ENCODE results near the gene IGFL4.
A peak's percentile ranks its signal among the peaks of the same experiment; 100 is the strongest.

IGFL4 gene

GRCh38 chr19:45998834-45999233, 42.0 kb downstream of the IGFL4 start:
- in situ Hi-C loops (cut with HindIII; ENCODE audit: low sequenced_read_pairs) = no loop called here
- no peak for TF ChIP-seq CTCF (IDR thresholded peaks at IDR 0.05; ENCODE audit: low read depth, low read length, missing control alignments)
- no peak overlapping the region for H3K4me3 ChIP-seq (ENCODE audit: low read depth, low read length)
- no peak for DNase-seq (ENCODE audit: low read depth)

- in situ Hi-C loops (cut with HindIII; ENCODE audit: low sequenced_read_pairs) = no loop called here
- DNase-seq (ENCODE audit: low read depth) = no peak
- TF ChIP-seq CTCF (IDR thresholded peaks at IDR 0.05; ENCODE audit: low read depth, low read length, missing control alignments) = no peak
These were observed 43.9 kb downstream of the IGFL4 start for GRCh38 chr19:45996933-45997332.

GRCh38 chr19:45995715-45996385, 45.0 kb downstream of the IGFL4 start:
- no peak for DNase-seq (ENCODE audit: low read depth)

More at GRCh38 chr19:45996933-45997332, 43.9 kb downstream of the IGFL4 start:
- H3K4me3 ChIP-seq (ENCODE audit: low read depth, low read length) = no peak overlapping the region

GRCh38 chr19:45994998-45995714, 45.6 kb downstream of the IGFL4 start, which contains the start of gene CCDC61:
Gene CCDC61 (plus strand): TSS chr19:45995467. CDS start chr19:46003019, 7,552 bp downstream.
- in situ Hi-C loops (cut with HindIII; ENCODE audit: low sequenced_read_pairs) = no loop called here
- DNase-seq (ENCODE audit: low read depth) = peak; percentile 99
- peak within 1 kb of the TSS; percentile 89 for H3K4me3 ChIP-seq (ENCODE audit: low read depth, low read length)
- no peak for TF ChIP-seq CTCF (IDR thresholded peaks at IDR 0.05; ENCODE audit: low read depth, low read length, missing control alignments)

More at GRCh38 chr19:45995715-45996385, 45.0 kb downstream of the IGFL4 start:
- H3K4me3 ChIP-seq (ENCODE audit: low read depth, low read length) = peak overlapping the region; percentile 89
- no peak for TF ChIP-seq CTCF (IDR thresholded peaks at IDR 0.05; ENCODE audit: low read depth, low read length, missing control alignments)
- in situ Hi-C loops (cut with HindIII; ENCODE audit: low sequenced_read_pairs) = no loop called here

GRCh38 chr19:45994456-45994997, 46.3 kb downstream of the IGFL4 start:
- peak overlapping the region; percentile 89 for H3K4me3 ChIP-seq (ENCODE audit: low read depth, low read length)
- in situ Hi-C loops (cut with HindIII; ENCODE audit: low sequenced_read_pairs) = no loop called here
- no peak for DNase-seq (ENCODE audit: low read depth)
- TF ChIP-seq CTCF (IDR thresholded peaks at IDR 0.05; ENCODE audit: low read depth, low read length, missing control alignments) = no peak

- DNase-seq (ENCODE audit: low read depth) = no peak
- in situ Hi-C loops (cut with HindIII; ENCODE audit: low sequenced_read_pairs) = no loop called here
- TF ChIP-seq CTCF (IDR thresholded peaks at IDR 0.05; ENCODE audit: low read depth, low read length, missing control alignments) = no peak
- no peak overlapping the region for H3K4me3 ChIP-seq (ENCODE audit: low read depth, low read length)
These were observed 50.6 kb downstream of the IGFL4 start for GRCh38 chr19:45990113-45990728.
